NCI-H1105 treated with DMSO at 0.1 percent for 48 hours (cell line): Measurements from ENCODE around the gene VPS37B.
"Not testable (repeated sequence)": the region's sequence is repeated elsewhere in the genome, so short reads cannot be mapped to it uniquely, and the experiment has no call there.

Experiments used
- DNase-seq: peaks from one replicate; lab custom pipeline; 2025; lab: John Stamatoyannopoulos, UW

VPS37B gene

DNA sequence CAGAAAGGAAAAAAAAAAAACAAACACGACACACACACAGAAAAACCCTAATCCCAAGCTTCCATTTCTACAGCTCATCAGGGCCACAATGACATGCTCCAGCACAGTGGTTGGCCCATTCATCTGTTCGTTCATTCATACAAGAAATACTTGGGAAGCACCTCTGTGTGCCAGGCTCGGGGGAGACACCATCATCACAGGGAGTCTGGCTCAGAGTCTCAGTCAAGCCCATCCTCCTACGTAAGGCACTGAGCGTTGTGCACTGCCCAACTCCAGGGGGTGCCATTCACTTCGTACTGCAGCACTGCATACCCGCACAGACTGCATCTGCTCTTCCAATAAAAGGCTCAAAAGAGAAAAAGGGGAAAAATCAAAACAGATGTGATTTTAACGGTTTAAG is 15.3 kb downstream of the VPS37B start:
- no peak for DNase-seq

DNA sequence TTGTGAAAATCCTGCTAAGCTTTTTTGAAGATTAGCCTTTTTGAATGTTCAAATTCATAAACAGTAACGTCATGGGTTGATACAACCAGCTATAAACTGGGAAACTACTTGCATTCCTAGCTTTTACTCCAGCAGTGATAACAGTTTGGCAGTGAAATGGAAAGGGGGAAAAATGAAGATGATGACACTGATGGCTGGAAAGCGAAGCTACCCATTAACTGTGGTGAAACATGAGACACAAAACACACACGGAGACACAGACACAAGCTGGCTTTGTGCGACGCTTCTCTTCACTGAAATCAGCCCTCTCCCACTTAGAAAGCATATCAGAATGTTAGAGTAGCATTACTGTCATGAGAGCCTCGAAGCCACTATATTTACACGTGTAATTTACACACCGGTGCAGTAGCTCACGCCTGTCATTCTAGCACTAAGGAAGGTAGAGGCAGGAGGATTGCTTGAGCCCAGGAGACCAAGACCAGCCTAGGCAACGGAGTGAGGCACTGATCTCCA is 15.7 kb downstream of the VPS37B start:
- DNase-seq: no peak

DNA sequence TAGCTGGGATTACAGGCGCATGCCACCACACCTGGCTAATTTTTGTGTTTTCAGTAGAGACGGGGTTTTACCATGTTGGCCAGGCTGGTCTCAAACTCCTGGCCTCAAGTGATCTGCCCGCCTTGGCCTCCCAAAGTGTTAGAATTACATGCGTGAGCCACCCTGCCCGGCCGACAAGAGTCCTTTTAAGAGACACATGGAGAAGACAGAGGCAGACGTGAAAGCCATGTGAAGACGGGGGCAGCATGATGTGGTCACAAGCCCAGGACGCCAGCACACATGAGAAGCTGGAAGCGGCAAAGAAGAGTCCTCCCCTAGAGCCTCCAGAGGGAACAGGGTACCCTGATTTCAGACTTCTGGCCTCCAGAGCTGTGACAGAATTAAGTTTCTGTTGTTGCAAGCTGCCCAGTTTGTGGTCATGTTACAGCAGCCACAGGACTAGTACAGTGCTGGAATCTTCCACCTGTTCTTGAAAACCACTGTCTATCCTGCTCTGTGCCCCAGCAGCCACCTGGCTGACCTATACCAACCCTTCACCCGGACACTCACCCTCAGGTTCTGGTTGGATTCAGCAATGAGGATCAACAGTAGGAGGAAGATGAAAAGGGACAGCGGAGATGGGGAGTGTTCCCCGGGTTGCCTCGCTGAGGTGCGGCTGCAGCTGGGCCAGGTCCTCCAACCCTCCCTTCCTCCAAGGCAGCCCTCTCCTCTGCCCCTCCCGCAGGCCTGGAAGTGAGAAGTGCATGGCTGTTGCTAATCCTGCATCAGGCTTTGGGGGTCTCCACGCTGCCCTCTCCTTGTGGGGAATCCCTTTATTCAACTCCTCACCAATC is 16.9 kb downstream of the VPS37B start:
- DNase-seq: no peak

DNA sequence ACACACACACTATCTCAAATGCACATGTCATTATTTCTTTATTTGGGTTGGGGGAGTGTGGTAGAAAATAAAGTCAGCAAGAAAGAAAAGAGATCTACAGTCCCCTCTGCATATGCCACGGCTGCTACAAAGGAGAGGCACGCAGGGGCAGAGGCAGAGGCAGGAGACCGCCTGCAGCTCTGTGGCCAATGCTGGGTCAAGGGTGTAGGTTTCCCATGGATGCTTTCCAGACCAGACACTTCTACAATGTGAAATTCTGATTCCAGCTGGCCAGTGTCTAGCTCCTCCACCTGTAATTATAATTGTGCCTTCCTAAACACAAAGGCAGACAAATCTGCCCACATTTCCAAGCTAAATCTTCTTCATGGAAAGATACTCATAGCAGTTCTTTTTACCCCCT is 19.2 kb downstream of the VPS37B start:
- no peak for DNase-seq

DNA sequence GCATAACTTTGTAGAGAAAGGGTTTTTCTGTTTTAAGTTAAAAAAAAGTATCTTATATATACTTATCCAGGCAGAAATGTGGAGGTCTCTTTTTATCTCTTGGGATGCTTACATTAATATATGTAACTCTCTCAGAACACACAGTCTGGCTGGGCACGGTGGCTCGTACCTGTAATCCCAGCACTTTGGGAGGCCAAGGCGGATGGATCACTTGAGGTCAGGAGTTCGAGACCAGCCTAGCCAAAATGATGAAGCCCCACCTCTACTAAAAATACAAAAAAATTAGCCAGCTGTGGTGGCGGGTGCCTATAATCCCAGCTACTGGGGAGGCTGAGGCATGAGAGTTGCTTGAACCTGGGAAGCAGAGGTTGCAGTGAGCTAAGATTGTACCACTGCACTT is 19.6 kb downstream of the VPS37B start:
- DNase-seq: not testable (repeated sequence)

DNA sequence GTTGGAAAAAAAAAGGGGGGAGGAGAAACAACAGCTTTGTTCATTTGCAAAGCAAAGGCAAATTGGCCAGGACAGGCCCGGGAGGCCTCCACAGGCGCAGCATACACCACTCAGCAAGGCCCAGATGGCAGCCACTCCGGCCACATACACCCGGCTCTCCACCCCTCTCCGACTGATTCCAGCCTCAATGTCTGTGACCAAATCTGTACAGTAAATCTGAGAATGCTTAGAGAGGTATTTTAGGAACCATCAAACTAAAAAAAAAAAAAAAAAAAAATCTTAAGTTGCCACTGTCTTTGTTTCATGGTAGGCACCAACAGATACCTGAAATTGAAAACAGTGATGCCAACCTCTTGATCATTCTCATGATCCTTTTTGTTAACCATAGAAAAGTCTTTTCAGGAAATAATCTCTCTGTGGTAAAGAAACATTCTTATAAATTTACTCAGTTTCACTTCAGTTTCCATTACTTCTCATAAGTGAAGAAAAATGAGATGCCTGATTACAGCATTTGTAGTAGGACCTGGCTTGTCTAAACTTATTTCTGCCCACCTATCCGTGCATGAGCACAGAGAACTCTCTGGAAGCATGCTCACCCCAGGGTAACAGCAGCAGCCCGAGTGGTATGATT is 20.2 kb downstream of the VPS37B start:
- no peak for DNase-seq

DNA sequence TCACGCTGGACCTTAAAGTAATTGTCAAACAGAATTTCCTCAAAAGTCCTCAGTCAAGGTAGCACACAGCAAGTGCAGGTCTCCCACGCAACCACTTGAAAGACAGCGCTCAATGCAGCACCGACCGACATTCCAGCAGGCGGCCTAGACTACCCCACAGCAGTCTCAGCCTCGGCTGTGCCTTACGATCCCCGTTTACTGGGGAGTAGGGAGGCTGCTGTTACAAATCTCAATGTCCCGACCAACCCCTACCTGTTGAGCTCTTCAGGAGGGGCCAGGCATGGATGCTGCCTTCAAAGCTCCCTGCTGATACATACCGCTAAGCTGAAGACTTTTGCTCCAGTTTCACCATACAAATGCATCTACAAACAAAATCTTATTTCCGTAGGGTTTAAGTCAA is 21.8 kb downstream of the VPS37B start:
- DNase-seq: no peak

DNA sequence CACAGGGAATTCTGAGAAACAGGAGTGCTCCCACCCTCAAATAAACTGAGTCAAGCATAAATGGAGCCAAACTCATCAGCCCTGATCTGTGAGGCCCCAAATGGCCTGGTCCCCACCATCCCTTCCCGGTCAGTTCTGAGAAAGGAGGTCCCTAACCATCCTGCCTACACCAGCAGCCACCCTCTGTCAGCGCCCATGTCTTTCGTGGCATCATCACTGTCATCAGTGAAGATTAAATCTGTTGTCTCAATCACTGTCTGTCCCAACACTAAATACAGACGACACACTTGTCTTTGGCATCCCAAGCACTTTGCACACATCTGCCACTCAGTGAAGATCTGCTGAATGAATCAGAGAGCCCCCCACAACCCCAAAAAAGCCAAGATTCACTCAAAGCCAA is 22.4 kb downstream of the VPS37B start:
- DNase-seq: no peak

DNA sequence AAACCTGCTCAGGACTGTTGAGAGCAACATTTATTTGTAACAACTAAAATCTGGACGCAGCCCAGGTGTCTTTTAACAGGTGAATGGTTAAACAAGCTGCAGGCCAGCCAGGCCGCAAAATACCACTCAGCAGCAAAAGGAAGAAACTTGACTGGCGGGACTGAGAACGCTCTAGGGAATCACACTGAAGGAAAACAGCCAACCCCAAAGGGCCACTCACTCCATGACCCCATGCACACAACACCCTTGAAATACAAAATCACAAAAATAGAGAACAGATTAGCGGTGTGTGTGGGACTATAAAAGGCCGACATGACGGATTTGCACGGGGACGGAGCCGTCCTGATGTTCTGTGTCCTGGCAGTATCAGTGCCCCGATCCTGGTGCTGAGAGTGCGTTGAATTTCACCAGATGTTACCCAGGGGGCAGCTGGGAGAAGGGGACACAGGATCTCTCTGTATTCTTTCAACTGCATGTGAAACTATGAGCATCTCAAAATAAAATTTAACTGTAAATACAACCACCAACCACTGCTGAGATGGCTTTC is 23.0 kb downstream of the VPS37B start:
- DNase-seq: no peak

DNA sequence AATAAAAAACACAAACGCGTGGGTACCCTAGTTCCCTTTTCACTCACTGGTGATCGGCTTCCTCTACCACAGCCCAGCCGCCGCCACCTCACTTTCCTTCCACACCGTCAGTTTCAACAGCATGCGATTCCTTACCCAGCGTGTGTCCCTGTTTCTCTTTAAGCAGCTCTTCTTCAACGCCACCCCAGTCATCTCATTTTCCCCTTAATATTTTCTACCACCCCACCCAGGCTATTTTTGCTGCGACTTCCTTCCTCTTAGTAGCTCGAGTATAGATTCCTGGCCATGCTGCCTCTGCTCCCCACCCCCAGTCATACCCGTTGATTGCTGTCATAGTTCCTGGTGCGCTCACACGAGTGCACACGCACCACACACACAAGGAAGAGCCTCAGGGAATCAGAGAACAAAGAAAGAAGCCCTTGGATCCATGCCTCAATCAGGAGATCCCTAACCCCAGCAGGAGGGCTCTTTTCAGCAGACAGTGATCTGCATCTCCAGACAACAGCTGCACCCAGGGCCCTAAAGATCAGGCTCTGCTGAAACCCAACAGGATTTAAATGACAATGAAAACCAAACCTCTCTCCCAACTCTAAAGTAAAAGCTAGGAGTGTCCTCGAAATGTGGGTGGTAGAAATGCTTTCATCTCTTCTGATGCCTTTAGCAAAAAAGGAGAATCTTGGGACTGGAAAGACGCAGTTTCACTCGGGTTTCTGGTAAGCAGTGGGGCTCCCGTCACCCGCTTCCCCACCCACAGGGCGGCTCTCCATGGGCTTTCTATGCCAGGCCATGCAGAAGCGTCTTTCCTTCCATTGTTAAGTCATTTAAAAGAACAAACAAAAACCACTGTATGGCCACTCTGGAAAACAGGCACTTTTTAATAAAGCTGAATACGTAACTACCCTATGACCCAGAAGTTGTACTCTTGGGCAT is 23.8 kb downstream of the VPS37B start:
- DNase-seq: no peak

DNA sequence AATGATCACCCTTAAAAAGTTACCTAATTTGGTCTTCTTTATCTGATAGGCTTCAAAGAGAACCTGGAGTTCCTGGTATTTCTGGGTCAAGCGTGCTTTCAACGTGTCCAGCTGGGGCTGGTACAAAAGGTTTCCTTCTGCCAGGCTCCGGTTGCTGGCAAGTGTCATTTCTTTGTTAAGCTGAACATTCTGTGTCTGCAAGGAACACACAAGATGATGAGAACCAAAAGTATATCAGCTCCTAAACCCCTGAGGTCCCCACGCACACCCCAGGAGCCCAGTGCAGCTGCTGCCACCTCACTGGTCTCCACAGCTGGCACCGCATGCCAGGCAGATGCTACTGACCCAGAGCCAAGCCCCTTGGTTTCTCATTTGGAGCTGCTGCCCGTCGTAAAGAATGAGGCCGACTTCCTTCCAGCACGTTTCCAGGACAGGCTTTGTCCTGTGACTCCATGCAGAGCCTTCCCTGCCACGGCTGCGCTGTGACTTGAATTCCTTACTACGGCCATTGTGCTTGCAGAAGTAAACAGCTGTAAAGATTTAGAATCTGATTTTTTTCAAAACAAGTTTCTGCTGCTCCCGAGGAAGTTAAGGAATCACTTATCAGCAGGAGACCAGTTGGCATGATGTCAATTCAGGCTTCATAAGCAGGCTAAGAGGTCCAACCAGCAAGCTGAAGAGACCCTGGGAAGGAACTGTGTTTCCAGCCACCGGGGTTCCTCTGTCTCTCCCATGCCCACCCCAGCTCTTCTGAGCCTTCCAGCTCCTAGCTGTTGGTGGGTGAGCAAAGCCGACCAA is 24.9 kb downstream of the VPS37B start:
- no peak for DNase-seq

DNA sequence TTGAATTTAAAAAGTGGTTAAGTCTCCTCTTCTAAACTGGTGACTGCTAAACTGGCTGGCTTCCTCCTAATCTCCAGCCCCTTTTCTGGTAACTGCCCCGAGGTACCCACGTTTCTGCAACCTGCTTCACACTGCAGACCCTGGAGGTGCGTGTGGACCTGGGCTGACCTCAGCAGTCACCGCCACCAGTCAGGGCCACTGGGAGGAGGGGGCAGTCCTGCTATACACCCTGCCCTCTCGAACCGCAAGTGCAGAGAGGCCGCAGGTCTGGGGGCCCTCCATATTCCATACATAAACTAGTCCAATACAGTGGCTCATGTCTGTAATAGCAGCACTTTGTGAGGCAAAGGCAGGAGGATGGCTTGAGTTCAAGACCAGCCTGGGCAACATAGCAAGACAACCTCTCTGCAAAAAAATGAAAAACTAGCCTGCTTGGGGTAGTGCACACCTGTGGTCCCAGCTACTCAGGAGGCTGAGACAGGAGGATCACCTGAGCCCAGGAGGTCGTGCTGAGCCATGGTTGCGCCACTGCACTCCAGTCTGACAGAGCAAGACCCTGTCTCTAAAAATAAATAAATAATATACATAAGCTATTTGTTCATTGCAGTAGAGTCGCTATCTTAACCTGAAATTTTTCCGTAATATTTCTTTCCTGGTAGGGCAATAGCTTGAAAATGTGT is 25.6 kb downstream of the VPS37B start:
- DNase-seq: no peak

DNA sequence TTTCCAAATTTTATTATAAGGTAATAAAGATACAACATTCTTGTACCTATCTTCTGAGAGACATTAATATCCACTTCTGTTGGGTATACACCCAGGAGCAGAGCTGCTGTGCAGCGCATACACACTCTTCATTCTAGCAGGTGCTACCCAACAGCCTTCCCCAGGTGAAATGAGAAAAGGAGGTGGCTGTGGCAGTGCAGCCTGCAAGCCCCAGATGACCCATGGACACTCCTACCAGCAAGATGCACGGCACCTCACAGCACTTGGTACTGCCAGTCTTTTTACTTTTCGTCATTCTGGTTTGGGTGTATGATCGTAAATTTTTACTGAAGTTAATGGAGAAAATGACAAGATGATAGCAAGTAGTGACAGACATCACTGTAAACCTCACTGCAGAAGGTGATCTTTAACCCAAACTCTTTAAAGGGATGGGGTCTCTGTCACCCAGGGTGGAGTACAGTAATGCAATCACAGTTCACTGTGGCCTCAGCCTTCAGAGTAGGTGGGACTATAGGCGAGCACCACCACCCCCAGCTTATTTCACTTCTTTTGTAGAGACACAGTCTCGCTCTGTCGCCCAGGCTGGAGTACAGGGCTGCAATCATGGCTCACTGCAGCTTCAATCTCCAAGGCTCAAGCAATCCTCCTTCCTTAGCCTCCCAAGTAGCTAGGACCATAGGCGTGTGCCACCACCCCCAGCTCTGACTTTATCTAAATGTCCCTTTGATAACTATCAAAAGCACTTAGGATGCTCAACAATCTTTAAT is 26.5 kb downstream of the VPS37B start:
- no peak for DNase-seq

DNA sequence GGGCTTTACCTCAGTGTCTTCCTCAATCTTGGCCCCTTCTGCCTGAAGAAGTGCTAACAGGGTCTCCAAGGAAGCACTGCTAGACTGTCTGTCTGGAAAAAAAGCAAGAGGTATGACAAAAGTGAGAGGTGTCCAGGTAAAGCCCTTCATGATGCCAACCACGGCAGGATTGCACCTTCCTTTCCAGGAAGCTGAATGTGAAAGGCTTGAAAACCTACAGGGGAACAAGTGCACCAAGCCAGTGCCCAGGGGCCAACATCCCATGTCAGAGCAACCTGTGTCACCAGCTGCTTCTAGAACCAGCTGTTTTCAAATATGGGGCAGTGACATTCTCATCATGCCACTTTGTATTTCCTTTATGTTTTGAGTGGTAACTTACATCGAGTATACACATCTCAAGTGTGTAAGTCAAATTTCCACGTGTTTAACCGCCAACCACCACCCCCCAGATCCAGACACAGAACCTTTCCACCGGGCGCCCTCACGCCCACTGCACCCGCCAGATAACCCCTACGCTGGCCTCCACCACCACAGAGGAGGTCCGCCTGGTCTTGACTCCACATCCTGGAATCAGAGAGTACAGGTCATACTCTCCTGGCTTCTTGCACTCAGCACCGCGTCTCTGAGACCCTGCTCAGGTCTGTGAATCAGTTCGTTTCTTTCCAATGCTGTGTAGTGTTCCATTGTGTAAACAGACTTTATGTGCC is 27.3 kb downstream of the VPS37B start:
- no peak for DNase-seq

DNA sequence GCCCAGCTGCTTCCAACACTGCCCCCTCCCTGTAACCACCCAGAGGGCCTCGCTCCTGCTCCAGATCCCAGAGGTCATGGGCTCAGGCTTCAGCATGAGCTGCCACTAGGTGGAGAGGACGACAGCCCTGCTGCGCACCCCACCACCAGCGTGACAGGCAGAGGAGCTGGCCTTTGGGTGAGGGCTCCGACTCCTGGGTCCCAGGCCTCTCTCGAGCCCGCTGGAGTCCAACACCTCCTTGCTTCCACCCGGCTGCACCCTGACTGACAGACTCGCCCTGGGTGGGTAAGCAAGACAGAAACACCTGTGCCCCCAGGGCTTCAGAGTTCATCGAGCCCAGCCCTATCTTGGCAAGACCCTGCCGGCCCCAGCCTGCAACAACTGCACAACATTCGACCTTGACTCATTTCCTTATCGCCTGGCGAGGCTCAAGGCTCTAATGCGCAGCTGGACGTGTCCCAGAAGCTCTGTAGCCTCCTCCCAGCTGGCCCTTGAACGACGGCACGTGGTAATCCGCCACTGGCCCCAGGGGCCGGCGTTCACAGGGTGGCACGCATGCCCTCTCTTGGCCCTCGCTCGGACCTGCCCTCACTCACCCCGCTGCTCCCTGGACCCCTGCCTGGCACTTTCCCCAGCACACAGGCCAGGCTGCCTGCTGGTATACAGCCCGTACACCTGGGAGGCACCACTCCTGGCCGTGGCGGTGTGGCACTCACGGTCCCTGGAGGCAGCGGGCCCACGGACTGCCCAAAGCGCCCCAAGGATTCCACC is 28.0 kb downstream of the VPS37B start:
- DNase-seq: no peak

DNA sequence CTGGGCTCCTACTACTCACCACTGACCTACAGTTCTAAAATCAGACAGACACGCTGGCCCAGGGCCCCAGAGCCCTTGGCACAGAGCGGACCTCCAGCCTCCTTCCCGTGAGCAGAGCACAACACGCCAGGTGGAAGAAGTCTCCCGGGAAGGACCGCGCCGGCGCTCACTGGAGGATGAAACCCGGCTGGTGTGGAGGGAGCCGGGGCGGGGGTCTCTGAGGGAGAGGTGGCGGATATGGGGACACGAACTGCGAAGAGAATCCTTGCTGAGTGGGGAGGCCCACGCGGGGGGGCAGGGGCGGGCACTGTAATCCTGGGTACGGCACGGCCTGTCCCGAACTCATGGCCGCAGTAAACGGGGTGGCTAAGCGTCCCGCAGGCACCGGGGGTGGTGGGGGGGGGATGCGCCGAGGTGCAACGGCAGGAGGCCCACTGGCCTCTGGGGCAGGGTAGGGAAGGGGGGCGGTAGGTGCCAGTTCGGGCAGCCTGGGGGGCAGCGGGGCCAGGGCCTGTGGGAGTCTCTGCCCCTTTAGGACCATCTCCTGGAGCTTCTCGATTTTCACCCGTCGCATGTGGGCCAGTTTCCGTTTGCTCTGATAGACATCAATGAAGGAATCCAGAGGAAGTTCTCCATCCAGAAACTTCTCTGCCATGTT is 28.8 kb downstream of the VPS37B start:
- DNase-seq: no peak

DNA sequence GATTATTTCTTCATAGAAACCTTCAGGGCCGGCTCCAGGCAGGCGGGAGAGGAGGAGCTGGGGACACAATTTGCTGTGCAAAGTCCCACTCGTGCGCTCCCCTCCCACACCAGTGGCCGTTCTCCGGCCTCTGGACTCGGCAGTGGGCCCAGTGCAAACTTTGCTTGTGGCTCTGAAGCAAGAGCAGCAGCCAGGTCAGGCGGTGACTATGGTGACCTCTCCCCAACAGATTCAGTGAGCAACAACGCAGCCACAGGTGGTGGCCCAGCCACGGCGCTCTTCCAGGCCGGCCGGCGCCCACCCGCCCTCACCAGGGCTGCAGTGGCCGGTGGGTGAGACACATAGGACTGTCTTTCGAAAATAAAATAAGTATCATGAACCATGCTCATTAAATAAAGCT is 29.5 kb downstream of the VPS37B start:
- no peak for DNase-seq
